Fibroblast of skin of left quadriceps (primary cell): ENCODE measurements around the gene LRRC63.
"Not testable (repeated sequence)": the region's sequence is repeated elsewhere in the genome, so short reads cannot be mapped to it uniquely, and the experiment has no call there.

Source experiments
- DNase-seq, 2 experiments: peaks; one replicate each; pipeline ENCODE4 v3.0.0-alpha.2; 2013; ENCODE audit warnings: low read depth in 2 of 2

The LRRC63 gene

DNA sequence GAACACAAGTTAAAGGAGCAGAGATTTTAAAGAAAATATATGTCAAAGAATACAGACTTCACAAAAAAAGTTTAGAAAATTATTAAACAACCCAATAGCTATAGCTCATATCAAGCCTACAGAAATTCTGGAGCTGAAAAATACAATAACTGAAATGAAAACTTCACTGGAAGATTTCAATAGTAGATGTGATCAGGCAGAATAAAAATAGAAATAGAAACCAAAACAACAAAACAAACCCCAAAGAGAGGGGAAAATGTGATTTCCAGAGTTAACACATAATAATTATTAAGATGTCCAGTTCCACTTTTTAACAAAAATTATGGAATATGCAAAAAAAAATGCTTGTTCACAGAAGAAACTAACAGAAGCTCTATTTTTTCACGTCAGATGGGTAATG, 23.6 kb downstream of the LRRC63 start:
- no peak for DNase-seq

DNA sequence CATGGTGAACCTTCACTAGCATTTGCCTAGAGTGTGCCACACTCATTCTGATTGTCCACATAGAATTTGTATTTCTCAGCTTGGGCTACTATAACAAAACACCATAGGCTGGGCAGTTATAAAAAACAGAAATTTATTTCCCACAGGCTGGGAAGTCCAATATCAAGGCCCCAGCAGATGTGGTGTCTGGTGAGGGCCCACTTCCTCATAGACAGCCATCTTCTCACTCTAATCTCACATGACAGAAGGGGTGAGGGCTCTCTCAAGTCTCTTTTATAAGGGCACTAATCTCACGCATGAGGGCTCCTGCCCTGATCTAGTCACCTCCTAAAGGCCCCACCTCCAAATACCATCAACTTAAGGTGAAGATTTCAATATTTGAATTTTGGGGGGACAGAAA, 53.6 kb downstream of the LRRC63 start:
- no peak for DNase-seq

GRCh38 chr13:46267166-46267565, 55.4 kb downstream of the LRRC63 start:
- no peak for DNase-seq

GRCh38 chr13:46270416-46270815, 58.7 kb downstream of the LRRC63 start:
- no peak for DNase-seq

GRCh38 chr13:46274094-46274698, 62.5 kb downstream of the LRRC63 start:
- DNase-seq: no peak

DNA sequence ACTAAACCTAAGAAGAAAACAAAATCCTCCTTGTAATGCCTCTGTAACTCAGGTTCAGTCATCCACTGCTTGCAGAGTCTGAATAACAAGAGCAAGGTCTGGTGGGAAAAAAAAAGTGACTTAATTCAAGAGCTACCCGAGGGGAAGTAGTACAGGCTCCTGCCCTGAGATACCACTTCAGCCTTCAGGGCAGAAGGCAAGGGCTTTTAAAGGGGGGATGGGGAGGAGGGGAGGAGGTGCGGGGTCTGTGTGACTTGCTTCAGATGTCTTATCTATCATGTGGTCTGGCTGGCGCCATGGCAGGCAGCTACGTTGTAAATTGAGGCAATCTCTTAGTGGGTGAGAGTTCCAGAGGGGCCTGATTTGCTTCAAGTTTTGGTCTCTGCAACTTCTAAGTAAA, 66.7 kb downstream of the LRRC63 start:
- no peak for DNase-seq

DNA sequence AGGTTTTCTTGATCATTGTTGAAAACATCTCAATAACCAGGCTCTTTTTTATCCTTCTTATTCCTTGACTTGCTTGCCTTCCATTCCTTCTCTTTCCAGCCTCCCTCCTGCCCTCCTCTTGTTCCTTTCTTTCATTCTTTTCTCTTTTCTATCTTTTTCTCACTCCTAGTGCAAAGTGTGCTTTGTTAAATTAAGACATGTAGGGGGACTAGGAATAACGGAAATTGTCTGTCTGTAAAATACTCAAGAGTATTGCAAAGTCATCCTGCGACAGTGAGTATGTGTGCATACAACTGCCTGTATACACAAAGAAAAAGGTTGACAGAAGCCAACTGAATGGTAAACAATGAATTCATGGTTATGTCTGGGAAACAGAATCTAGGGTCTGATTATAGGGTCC, 70.1 kb downstream of the LRRC63 start:
- DNase-seq: no peak

DNA sequence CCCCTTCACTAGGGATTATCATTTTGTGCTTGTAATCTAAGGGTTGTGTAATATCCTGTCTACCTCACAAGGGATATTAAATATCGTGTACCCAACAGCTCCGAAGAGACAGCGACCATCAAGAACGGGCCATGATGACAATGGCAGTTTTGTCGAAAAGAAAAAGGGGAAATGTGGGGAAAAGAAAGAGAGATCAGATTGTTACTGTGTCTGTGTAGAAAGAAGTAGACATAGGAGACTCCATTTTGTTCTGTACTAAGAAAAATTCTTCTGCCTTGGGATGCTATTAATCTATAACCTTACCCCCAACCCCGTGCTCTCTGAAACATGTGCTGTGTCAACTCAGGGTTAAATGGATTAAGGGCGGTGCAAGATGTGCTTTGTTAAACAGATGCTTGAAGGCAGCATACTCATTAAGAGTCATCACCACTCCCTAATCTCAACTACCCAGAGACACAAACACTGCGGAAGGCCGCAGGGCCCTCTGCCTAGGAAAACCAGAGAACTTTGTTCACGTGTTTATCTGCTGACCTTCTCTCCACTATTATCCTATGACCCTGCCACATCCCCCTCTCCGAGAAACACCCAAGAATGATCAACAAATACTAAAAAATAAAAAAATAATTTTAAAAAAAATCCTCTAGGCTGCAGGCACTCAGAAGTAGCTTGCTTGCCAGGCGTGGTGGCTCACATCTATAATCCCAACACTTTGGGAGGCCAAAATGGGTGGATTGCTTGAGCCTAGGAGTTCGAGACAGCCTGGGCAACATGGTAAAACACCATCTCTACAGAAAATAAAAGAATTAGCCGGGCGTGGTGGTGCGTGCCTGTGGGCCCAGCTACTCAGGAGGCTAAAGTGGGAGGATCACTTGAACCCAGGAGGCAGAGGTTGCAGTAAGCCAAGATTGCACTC, 72.4 kb downstream of the LRRC63 start:
- DNase-seq: not testable (repeated sequence)

GRCh38 chr13:46286972-46287371, 75.2 kb downstream of the LRRC63 start:
- no peak for DNase-seq

DNA sequence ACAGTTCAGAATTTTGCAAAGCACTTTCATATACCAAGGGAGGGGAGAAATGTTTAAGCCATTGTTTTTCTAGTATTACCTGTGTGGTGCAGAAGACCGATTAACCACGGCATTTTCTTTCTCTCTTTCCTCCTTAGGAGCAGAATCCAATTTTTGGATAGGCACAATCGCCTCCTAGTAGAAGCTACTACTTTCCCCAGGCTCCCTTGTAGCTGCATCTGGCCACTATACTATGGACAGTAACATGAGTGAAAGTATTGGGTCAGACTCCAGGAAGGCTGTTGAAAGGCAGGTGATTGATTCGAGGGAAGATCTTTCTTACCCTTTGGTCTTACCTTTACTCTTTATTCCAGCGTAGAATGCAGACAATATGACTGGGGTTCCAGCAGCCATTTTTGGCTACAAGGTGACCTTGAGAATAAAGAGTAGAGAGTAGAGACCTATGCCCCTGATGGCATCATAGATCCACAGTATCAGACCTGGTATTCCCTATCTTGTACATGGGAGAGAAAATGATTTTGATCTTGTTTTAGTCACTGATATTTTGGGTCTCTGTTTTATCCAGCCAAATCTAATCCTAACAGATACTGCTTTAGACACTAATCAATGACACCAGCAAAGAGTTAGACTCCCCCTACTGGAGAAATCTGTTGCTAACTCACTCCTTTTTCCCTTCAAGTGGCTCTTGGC, 77.0 kb downstream of the LRRC63 start:
- DNase-seq: peak; percentile 27 to 32

- no peak for DNase-seq
Observed at GRCh38 chr13:46289260-46289955, 77.7 kb downstream of the LRRC63 start.

DNA sequence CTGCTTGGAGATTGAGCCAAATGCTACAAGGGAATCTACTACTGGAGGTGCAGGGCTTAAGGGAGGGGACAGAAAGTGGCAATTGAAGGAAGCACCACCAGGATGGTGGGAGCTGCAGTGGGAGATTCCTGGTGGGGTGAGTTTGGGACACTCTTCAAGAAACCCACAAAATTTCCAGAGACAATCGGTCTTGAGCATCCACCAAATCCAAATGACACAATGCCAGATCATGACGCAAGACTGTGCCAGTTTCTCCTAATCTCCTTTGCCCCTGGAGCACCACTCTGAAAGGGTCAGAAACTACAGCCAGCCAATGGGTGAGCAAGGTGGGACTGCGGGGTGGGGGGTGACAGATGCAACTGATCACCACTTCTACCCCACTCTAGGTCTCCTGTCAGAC, 78.7 kb downstream of the LRRC63 start:
- DNase-seq: no peak

DNA sequence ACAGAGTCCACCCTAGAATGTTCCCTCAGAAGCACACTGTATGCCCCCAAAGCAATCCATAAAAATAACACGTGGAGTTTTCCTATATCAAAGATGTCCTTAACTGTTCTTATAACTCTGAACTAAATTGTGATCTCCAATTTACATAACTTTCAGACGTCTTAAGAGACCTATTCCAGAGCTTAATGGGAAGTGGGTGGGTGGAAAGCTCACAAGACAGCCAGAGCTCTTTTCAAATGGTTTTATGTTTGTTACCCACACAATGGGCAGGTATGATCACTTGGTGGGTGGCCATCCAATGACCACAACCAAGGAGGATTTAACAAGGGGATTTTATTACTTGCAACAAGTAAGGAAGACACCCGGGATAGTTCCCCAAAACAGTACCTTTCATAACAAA, 81.7 kb downstream of the LRRC63 start:
- DNase-seq: no peak

- peak in 1 of 2 experiments; percentile 36 for DNase-seq
Observed at GRCh38 chr13:46295491-46296114, 83.9 kb downstream of the LRRC63 start.

GRCh38 chr13:46296115-46296822, 84.5 kb downstream of the LRRC63 start:
- DNase-seq: peak; percentile 97

DNA sequence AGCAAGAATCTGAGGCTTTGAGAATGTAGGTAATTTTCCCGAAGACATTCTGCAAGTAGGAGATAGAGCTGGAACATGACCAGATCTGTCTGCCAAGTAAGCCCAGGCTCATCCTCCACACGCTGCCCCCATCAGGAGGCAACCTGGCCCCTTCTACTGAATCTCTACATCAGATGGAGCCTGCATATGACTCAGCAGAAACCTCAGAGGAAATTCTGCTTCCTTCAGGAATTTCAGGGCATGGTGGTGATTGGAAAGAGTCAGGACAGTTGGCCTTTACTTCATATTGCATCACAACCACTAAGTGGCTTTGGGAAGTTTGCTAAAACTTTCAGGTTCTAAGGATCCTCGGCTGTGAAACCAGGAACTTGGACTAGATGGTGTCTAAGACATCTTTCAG, 85.2 kb downstream of the LRRC63 start:
- DNase-seq: peak; percentile 95 to 96

DNA sequence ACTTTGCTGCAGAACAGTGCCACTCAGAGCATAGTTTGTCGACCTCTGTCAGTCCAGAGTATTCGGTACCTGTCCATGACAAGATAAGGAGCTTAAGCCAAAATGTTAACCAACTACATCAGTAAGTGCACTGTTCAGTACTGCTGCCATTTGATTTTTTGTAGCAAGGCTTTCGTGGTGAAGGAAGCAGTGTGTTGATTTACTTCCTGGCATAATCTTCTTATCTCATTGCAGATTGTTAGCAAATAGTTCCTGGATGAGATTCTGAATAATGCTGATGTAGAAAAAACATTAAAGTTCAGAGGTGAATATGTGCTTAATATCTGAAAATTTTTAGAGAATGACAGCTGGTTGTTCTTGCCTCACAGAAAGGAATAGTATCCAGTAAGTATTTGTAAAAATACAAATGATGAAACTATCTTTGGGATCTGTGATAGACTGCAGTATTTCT, 85.7 kb downstream of the LRRC63 start:
- DNase-seq: peak; percentile 29 to 32

DNA sequence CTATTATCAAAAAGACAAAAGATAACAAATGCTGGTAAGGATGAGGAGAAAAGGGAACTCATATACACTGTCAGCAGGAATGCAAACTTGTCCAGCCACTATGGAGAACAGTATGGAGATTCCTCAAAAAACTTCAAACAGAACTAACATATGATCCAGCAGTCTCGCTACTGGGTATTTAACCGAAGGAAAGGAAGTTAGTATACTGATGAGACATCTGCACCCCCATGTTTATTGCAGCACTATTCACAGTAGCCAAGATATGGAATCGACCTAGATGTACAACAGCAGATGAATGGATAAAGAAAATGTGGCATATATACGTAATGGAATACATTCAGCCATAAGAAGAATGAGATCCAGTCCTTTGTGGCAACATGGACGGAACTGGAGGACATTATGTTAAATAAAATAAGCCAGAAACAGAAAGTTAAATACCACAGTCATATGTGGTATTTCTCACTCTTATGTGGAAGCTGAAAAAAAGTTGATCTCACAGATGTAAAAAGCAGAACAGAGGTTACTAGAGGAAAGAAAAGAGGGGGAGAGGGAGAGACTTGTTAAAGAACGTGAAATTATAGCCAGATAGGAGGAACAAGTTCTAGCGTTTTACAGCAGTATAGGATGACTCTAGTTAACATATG, 92.1 kb downstream of the LRRC63 start:
- no peak for DNase-seq

DNA sequence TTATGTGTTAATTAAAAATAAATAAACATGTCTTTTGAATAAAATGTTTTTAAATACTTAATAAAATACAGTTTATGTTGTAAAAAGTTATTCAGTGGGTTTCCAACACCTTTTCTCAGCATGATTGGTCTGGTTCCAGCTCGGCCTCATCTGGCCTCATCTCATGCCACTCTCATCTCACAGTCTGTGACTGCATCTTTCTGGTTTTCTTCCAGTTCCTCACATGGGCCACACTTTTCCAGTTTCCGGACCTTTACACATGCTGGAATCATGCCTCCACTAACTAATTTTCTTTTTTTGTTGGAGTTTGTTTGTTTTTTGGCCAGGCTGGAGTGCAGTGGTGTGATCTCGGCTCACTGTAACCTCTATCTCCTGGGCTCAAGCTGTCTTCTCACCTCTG, 92.8 kb downstream of the LRRC63 start:
- DNase-seq: no peak

GRCh38 chr13:46307554-46307953, 95.8 kb downstream of the LRRC63 start:
- DNase-seq: no peak
